ENCODE results near the gene WDR1.

WDR1 gene

GRCh38 chr4:10091531-10092181 is 24.9 kb downstream of the WDR1 start:
- Histone ChIP-seq H3K27me3 (ENCODE audit: control insufficient read depth in 2 of 2, insufficient read depth in 2 of 2, low read length in 2 of 2) (no peaks in the 10 kb centered on the region), H3K9ac (ENCODE audit: low read depth in 1 of 2, low read length in 2 of 2) (no peak overlapping the region), H3K4me1 (ENCODE audit: control insufficient read depth in 2 of 2, insufficient read depth in 2 of 2, low read length in 2 of 2) (peaks cover 48 to 56% of the 10 kb centered on the region in 2 donors), H3K9me3 (ENCODE audit: control insufficient read depth in 2 of 2, low read length in 2 of 2) (no peaks in the 10 kb centered on the region), H3K27ac (ENCODE audit: low read depth in 2 of 2, low read length in 2 of 2) (no peak overlapping the region), H3K36me3 (ENCODE audit: control insufficient read depth in 2 of 2, insufficient read depth in 2 of 2, low read length in 2 of 2) (peaks cover 76 to 90% of the 10 kb centered on the region in 2 donors), H3K4me3 (ENCODE audit: low read length in 2 of 2) (no peak overlapping the region)

GRCh38 chr4:10090467-10091250 is 25.9 kb downstream of the WDR1 start:
- H3K36me3 ChIP-seq (ENCODE audit: control insufficient read depth in 2 of 2, insufficient read depth in 2 of 2, low read length in 2 of 2): peaks cover 76 to 90% of the 10 kb centered on the region in 2 donors
- H3K27ac ChIP-seq (ENCODE audit: low read depth in 2 of 2, low read length in 2 of 2): peak overlapping the region in 1 of 2 donors; percentile 70
- H3K4me3 ChIP-seq (ENCODE audit: low read length in 2 of 2): no peak overlapping the region
- H3K27me3 ChIP-seq (ENCODE audit: control insufficient read depth in 2 of 2, insufficient read depth in 2 of 2, low read length in 2 of 2): no peaks in the 10 kb centered on the region
- peaks cover 39 to 48% of the 10 kb centered on the region in 2 donors for H3K4me1 ChIP-seq (ENCODE audit: control insufficient read depth in 2 of 2, insufficient read depth in 2 of 2, low read length in 2 of 2)
- H3K9ac ChIP-seq (ENCODE audit: low read depth in 1 of 2, low read length in 2 of 2): peak overlapping the region in 1 of 2 donors; percentile 57
- H3K9me3 ChIP-seq (ENCODE audit: control insufficient read depth in 2 of 2, low read length in 2 of 2): no peaks in the 10 kb centered on the region

DNA sequence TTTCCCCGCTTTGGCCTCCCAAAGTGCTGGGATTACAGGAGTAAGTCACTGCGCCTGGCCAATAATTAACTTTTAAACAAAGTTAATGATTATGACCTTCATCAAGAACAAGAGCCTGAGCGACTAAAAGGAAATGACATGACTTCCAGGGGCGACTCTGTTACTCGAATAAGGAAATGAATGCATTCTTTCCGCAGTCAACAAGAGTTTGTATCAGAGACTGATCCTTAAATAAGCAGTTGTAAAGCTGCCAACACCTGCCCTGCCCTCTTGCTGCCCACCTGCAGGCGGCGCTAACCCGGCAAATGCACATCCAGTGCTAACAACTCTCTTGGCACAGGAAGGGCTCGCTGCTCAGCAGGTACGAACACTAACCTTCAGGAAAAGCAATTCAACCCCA is 27.3 kb downstream of the WDR1 start:
- peaks cover 35 to 41% of the 10 kb centered on the region in 2 donors for H3K4me1 ChIP-seq (ENCODE audit: control insufficient read depth in 2 of 2, insufficient read depth in 2 of 2, low read length in 2 of 2)
- no peak overlapping the region for H3K4me3 ChIP-seq (ENCODE audit: low read length in 2 of 2)
- peak overlapping the region; percentile 70 to 79 for H3K27ac ChIP-seq (ENCODE audit: low read depth in 2 of 2, low read length in 2 of 2)

GRCh38 chr4:10088135-10089010 is 28.2 kb downstream of the WDR1 start:
- Histone ChIP-seq H3K9me3 (ENCODE audit: control insufficient read depth in 2 of 2, low read length in 2 of 2) (no peaks in the 10 kb centered on the region), H3K9ac (ENCODE audit: low read depth in 1 of 2, low read length in 2 of 2) (no peak overlapping the region), H3K36me3 (ENCODE audit: control insufficient read depth in 2 of 2, insufficient read depth in 2 of 2, low read length in 2 of 2) (peaks cover 78 to 90% of the 10 kb centered on the region in 2 donors), H3K4me1 (ENCODE audit: control insufficient read depth in 2 of 2, insufficient read depth in 2 of 2, low read length in 2 of 2) (peaks cover 31 to 32% of the 10 kb centered on the region in 2 donors), H3K27me3 (ENCODE audit: control insufficient read depth in 2 of 2, insufficient read depth in 2 of 2, low read length in 2 of 2) (no peaks in the 10 kb centered on the region), H3K27ac (ENCODE audit: low read depth in 2 of 2, low read length in 2 of 2) (peak overlapping the region; percentile 70 to 79), H3K4me3 (ENCODE audit: low read length in 2 of 2) (no peak overlapping the region)

More for the DNA sequence above, 27.3 kb downstream of the WDR1 start:
- H3K9ac ChIP-seq (ENCODE audit: low read depth in 1 of 2, low read length in 2 of 2): peak overlapping the region in 1 of 2 donors; percentile 35
- no peaks in the 10 kb centered on the region for H3K27me3 ChIP-seq (ENCODE audit: control insufficient read depth in 2 of 2, insufficient read depth in 2 of 2, low read length in 2 of 2)
- no peaks in the 10 kb centered on the region for H3K9me3 ChIP-seq (ENCODE audit: control insufficient read depth in 2 of 2, low read length in 2 of 2)
- H3K36me3 ChIP-seq (ENCODE audit: control insufficient read depth in 2 of 2, insufficient read depth in 2 of 2, low read length in 2 of 2): peaks cover 78 to 90% of the 10 kb centered on the region in 2 donors

- H3K27ac ChIP-seq (ENCODE audit: low read depth in 2 of 2, low read length in 2 of 2): no peak overlapping the region
- H3K4me3 ChIP-seq (ENCODE audit: low read length in 2 of 2): no peak overlapping the region
- no peak overlapping the region for H3K9ac ChIP-seq (ENCODE audit: low read depth in 1 of 2, low read length in 2 of 2)
- H3K4me1 ChIP-seq (ENCODE audit: control insufficient read depth in 2 of 2, insufficient read depth in 2 of 2, low read length in 2 of 2): peaks cover 21 to 23% of the 10 kb centered on the region in 2 donors
- no peaks in the 10 kb centered on the region for H3K27me3 ChIP-seq (ENCODE audit: control insufficient read depth in 2 of 2, insufficient read depth in 2 of 2, low read length in 2 of 2)
- no peaks in the 10 kb centered on the region for H3K9me3 ChIP-seq (ENCODE audit: control insufficient read depth in 2 of 2, low read length in 2 of 2)
- peaks cover 85 to 96% of the 10 kb centered on the region in 2 donors for H3K36me3 ChIP-seq (ENCODE audit: control insufficient read depth in 2 of 2, insufficient read depth in 2 of 2, low read length in 2 of 2)
These were observed 29.3 kb downstream of the WDR1 start for GRCh38 chr4:10087152-10087791.

DNA sequence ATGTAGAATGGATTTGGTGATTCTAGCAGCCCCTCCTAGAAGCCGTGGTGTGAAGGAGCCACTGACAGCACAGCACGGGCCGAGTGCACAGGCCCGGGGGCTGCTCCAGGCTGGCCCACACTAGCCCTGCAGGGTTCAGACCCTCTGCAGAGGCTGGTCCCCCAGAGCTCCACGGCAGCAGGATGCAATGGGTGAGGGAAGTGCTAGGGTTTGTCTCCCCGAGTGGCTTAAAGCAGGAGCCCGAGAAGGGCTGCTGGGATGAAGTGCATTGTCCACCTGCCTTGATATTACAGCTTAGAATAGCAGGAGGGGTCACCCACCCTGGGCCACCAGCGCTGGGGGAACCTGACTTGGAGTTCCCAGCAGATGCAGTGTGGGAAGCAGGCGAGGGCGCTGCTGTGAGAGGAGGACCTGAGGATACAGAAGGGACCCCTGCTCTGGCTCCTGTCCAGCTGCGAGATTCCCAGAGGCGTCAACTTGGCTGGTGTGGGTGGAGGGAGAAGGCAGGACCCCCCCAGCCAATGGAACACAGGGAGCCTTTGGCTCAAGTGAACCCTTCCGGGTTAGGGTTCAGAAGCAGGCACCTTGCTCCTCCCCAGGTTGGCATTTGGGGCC is 30.0 kb downstream of the WDR1 start:
- no peak overlapping the region for H3K27ac ChIP-seq (ENCODE audit: low read depth in 2 of 2, low read length in 2 of 2)
- peaks cover 17 to 23% of the 10 kb centered on the region in 2 donors for H3K4me1 ChIP-seq (ENCODE audit: control insufficient read depth in 2 of 2, insufficient read depth in 2 of 2, low read length in 2 of 2)
- peaks cover 85 to 96% of the 10 kb centered on the region in 2 donors for H3K36me3 ChIP-seq (ENCODE audit: control insufficient read depth in 2 of 2, insufficient read depth in 2 of 2, low read length in 2 of 2)
- no peak overlapping the region for H3K9ac ChIP-seq (ENCODE audit: low read depth in 1 of 2, low read length in 2 of 2)
- H3K4me3 ChIP-seq (ENCODE audit: low read length in 2 of 2): no peak overlapping the region
- H3K27me3 ChIP-seq (ENCODE audit: control insufficient read depth in 2 of 2, insufficient read depth in 2 of 2, low read length in 2 of 2): no peaks in the 10 kb centered on the region
- no peaks in the 10 kb centered on the region for H3K9me3 ChIP-seq (ENCODE audit: control insufficient read depth in 2 of 2, low read length in 2 of 2)

DNA sequence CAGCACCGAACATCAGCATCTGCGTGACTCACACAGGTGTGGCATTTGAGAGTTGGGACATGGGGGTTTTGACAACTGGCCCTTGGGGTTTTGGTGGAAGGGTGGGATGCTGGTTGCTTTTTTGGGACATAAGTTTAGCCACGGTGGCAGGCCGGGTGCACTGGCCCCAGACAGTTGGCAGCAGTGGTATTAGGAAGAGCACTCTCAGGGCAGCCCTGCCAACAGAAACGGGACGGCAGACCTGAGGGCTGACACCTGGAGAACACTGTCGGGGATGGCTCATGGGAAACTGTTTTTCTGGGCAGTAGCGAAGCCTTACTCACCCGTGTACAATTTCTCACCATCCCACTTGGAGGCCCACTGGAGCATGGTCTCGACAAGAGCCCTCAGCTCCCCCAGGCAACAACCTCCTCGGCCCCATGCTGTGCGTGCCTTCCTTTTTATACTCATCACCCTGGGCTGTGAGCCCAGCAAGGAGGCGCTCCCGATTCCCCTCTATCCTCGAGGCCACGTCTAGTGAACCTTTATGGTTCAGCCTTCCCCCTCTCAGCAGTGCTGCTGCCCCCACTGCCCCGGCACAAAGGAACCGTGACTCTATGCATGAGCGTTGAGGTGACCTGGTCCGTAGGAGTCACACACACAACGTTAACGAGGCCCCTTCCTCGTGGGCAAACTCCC is 30.6 kb downstream of the WDR1 start:
- H3K27ac ChIP-seq (ENCODE audit: low read depth in 2 of 2, low read length in 2 of 2): no peak overlapping the region
- H3K4me1 ChIP-seq (ENCODE audit: control insufficient read depth in 2 of 2, insufficient read depth in 2 of 2, low read length in 2 of 2): peaks cover 14 to 18% of the 10 kb centered on the region in 2 donors
- H3K36me3 ChIP-seq (ENCODE audit: control insufficient read depth in 2 of 2, insufficient read depth in 2 of 2, low read length in 2 of 2): peaks cover 84 to 95% of the 10 kb centered on the region in 2 donors
- H3K9ac ChIP-seq (ENCODE audit: low read depth in 1 of 2, low read length in 2 of 2): no peak overlapping the region
- no peaks in the 10 kb centered on the region for H3K9me3 ChIP-seq (ENCODE audit: control insufficient read depth in 2 of 2, low read length in 2 of 2)
- no peaks in the 10 kb centered on the region for H3K27me3 ChIP-seq (ENCODE audit: control insufficient read depth in 2 of 2, insufficient read depth in 2 of 2, low read length in 2 of 2)
- no peak overlapping the region for H3K4me3 ChIP-seq (ENCODE audit: low read length in 2 of 2)

DNA sequence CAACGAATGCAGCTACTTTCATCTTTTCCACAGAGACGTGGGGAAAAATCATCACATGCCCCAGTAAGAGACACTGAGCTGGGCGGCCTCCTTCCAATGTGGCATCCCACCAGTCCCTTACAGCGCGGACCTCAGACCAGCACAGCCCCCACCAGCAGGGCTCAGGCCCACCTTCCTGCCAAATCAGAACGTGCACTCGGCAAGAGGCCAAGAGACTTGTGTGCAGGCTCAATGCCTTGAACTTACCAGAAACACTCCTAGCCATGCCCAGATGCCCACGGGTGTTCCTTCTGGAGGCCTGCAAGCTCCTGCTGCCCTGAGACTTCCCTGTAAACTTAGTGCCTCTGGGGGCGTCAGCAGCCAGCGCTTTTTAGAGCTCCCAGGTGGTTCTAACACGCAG is 31.2 kb downstream of the WDR1 start:
- H3K4me1 ChIP-seq (ENCODE audit: control insufficient read depth in 2 of 2, insufficient read depth in 2 of 2, low read length in 2 of 2): peaks cover 10 to 12% of the 10 kb centered on the region in 2 donors
- no peak overlapping the region for H3K27ac ChIP-seq (ENCODE audit: low read depth in 2 of 2, low read length in 2 of 2)
- no peaks in the 10 kb centered on the region for H3K9me3 ChIP-seq (ENCODE audit: control insufficient read depth in 2 of 2, low read length in 2 of 2)
- H3K9ac ChIP-seq (ENCODE audit: low read depth in 1 of 2, low read length in 2 of 2): no peak overlapping the region
- no peak overlapping the region for H3K4me3 ChIP-seq (ENCODE audit: low read length in 2 of 2)
- no peaks in the 10 kb centered on the region for H3K27me3 ChIP-seq (ENCODE audit: control insufficient read depth in 2 of 2, insufficient read depth in 2 of 2, low read length in 2 of 2)
- H3K36me3 ChIP-seq (ENCODE audit: control insufficient read depth in 2 of 2, insufficient read depth in 2 of 2, low read length in 2 of 2): peaks cover 84 to 95% of the 10 kb centered on the region in 2 donors

Measured in mucosa of rectum (tissue), 2 donors.